GM12874 (cell line): ENCODE measurements around the gene HMX1.

Experiments
- TF ChIP-seq, protein P1 (sequence below): IDR thresholded peaks from 2 replicates; pipeline ENCODE4 v1.5.1; 2011; ENCODE audit warnings: low read depth, mild to moderate bottlenecking, control low read depth, low read length, moderate library complexity; ENCODE audit not compliant: insufficient read depth

HMX1 gene

DNA sequence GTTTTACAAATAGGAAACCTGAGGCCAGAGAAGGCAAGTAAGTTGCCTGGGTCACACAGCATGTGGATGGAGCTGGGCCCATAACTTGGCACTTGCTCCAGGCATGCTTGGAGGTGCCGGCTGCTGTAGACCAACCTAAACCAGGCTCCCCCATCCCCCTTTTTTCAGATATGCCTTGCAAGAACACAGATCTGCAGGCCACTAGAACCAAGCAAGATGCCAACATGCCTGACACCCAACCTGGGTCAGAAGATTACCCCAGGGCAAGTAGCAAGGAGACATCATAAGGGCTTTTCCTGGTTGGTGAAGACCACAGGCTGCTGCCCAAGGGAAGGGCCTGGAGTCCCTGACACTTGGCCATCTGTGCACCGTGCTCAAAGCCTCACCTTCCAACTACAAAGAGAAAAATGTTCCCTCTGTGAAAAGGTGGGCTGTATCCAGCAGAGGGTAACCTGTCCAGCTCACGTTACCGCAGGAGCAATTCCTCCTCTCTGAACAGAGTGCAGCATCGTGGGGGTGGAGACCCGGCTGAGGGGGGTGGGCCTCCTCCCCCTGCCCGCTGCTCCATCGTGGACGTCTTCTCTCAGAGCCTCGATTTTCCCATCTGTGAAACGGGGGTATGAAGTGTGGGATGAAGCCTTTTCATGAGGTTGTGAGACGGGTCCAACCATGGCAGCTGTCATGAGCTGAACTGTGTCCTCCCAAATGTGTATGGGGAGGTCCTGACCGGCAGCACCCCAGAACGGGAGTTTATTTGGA lies 23.0 kb downstream of the HMX1 start:
- TF ChIP-seq, protein P1, sequence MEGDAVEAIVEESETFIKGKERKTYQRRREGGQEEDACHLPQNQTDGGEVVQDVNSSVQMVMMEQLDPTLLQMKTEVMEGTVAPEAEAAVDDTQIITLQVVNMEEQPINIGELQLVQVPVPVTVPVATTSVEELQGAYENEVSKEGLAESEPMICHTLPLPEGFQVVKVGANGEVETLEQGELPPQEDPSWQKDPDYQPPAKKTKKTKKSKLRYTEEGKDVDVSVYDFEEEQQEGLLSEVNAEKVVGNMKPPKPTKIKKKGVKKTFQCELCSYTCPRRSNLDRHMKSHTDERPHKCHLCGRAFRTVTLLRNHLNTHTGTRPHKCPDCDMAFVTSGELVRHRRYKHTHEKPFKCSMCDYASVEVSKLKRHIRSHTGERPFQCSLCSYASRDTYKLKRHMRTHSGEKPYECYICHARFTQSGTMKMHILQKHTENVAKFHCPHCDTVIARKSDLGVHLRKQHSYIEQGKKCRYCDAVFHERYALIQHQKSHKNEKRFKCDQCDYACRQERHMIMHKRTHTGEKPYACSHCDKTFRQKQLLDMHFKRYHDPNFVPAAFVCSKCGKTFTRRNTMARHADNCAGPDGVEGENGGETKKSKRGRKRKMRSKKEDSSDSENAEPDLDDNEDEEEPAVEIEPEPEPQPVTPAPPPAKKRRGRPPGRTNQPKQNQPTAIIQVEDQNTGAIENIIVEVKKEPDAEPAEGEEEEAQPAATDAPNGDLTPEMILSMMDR, result no peak

DNA sequence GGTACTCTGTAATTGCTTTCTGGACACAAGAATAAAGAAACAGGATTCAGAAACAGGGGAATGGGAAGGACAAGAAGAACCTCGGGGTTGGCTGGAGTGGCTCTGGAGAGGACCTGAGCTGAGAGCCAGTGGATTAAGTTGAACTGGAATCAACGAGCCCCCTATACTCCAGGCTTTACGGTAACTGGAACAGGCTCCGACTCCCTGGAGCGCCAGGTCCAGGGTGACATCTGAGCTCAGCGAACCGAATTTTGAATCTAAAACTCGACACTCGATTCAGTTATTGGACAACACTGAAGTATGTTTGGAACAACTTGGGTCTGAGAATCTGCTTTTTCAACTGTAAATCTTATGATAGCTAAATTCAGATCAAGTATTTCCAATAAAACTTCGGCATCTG lies 23.9 kb downstream of the HMX1 start:
- TF ChIP-seq, protein P1, result no peak

DNA sequence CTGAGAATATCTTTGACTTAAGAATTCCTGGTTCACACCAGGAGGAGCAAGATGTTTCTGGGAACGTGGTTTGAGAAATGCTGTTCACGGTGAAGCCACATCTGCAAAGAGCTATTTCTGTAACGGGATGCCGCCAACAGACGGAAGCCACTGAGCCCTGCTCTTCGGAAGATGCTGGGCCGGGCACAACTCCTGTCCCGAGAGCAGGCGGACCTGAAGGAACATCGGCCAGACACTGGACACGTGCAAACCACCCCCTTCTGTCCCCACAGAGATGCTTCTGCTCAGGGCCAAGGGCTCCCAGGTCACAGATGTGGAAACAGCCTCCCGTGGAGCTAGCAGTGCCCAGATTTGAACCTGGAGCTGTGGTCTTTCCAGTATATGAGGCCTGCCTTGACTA lies 24.3 kb downstream of the HMX1 start:
- TF ChIP-seq, protein P1, result no peak

DNA sequence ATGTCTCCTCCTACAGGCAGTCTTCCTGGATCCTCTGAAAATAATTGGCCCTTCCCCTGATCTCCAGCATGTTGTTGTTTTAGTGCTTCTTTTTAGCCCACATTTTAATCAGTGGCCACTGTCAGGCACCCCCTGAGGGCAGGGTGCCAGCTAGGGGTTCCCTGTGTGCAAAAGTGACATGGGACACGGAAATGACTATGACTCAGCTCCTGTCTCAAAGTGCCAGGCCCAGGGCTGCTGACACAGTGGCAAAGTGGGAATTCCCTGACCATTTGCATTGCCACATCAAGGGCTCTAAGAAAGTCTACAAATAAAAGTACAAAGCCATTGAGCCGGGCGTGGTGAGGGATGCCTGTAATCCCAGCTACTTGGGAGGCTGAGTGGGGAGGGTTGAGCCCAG lies 24.8 kb downstream of the HMX1 start:
- TF ChIP-seq, protein P1, result no peak

DNA sequence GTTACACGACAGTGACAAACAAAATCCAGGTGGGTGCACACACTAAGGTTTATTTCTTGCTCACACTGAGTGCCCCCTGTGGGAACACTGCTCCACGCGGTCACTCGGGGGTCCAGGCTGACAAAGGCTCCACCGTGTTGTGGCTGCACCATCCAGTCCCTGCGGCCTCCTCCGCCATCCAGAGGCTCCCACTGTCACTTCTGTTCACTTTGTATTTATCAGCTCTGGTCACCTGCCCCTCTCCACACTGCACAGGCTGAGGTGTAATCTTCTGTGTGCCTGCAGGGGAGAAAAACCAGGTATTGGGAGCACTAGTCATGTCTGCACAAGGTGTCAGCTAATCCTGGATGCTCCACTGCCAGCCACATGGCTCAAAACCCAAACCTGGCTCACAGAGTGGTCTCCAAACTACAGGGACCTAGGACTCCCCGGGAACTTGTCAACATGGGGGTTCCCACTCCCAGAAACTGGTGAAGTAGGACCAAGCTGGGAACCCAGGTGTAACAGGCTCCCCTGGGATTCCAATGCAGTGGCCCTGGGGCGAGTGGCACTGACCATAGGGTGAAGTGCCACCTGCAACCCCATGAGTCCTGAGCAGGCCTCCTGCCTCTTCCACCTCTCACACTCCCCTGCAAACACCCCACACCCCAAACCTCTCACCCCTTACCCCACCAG lies 25.5 kb downstream of the HMX1 start:
- TF ChIP-seq, protein P1, result no peak

DNA sequence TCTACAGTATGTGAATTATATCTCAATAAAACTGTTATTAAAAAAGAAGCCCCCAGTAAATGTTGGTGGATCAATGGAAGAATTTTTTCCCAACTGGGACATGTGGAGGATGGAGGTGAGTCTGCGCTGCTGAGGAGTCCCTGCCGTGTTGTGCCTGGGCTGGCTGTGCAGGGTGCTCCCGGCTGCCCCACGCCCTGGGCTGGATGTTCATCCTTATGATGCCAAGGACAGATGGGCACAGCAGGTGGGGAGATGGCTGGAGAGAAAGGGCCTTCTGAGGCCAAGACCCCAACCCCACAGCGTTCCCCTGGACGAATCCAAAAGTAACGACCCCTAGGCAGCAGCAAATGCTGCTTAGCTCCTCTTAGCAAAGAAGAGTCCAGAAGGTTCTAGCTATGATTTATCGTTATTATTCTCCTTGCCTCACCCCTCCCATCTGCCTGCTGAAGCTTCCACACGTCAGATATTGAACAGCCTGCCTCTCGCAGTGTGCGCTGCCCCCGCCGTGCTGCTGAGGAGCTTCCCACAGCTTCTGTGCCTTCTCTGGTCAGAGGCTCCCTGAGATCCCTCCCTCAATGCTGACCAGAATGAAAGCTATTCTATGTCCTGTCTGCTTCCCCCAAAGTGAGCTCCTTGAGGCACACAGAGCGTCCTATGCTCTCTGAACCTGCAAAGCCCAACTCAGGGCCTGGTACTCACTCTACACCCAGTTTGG lies 26.5 kb downstream of the HMX1 start:
- TF ChIP-seq, protein P1, result no peak

DNA sequence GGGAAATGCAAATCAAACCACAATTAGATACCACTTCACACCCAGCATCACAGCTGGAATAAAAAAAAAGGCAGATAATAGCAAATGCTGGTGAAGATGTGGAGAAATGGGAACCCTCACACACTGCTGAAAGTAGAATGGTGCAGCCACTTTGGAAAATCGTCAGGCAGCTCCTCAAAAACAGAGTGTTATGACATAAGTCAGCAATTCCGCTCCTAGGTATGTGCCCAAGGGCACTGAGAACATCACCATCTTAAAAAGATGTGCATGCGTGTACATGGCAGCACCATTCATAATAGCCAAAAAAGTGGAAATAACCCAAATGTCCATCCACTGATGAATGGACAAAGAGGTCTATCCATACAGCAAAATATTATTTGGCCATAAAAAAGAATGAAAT lies 28.0 kb downstream of the HMX1 start:
- TF ChIP-seq, protein P1, result no peak
